Astrocyte of the cerebellum (primary cell): ENCODE data around the gene BCAM.
A peak's percentile ranks its signal among the peaks of the same experiment; 100 is the strongest.

ENCODE experiments used
- DNase-seq: peaks from one replicate; pipeline ENCODE4 v3.0.0-alpha.2; 2011; ENCODE audit warnings: low read depth
- H3K4me3 ChIP-seq: 2 replicates; pipeline ENCODE4 v1.5.1; 2011; ENCODE audit warnings: mild to moderate bottlenecking, low read depth, low read length, moderate library complexity
- CTCF ChIP-seq: IDR thresholded peaks from 2 replicates; pipeline ENCODE4 v1.5.1; 2012; ENCODE audit warnings: low read length, low read depth, moderate library complexity, mild to moderate bottlenecking; ENCODE audit errors: missing control alignments
- in situ Hi-C: cut with HindIII; loops from 2 replicates; pipeline ENCODE4 v1.10.0; 2017; ENCODE audit warnings: low sequenced_read_pairs

BCAM gene

DNA sequence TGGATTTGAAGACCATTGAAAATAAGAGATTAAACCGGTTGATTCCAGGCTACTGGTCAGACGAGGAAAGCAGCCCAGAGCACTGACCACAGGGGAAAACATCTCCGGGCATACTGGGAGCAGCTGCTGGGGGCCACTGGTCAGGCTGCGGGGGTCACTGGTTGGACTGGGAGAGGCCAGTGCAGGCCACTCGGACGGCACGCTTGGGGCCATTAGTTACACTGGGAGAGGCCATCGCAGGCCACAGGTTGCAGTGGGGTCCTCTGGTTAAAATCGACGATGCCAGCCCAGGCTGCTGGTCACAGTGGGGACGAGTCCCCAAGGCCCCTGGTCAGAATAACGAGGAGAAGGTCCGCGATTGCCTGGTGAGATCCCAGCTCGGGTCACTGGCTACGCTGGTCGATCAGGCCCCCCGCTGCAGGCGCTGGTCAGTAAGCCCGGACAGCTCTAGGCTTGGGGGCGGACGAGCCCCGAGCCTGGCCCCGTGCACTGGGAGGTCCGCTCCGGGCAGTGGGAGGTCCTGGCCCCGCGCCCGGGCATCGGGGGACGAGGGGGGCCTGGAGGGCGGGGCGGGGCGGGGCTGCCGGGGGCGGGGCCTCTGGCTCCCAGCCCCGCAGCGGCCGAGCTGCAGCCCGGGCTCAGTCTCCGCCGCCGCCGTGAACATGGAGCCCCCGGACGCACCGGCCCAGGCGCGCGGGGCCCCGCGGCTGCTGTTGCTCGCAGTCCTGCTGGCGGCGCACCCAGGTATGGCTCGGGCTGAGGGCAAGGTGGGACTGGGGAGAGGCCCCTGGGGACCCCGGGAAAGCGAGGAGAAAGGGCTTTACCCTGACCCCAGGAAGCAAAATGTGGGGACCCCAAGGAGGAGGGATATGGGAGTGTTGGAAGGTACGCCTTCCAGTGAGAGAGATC lies at the start of gene BCAM:
Gene BCAM, plus strand, starts transcription at position 641 of the 909 bp plus-strand sequence. Its CDS starts 22 bp downstream, at position 663.
- no peak for DNase-seq
- peak within 1 kb of the TSS; percentile 60 for H3K4me3 ChIP-seq
- in situ Hi-C loops, result no loop called here
- no peak for TF ChIP-seq CTCF

- no peak overlapping the region for H3K4me3 ChIP-seq
- no peak for TF ChIP-seq CTCF
- DNase-seq, result no peak
- in situ Hi-C loops, result no loop called here
Measured at GRCh38 chr19:44762038-44762437, 46.9 kb upstream of the BCAM start.

DNA sequence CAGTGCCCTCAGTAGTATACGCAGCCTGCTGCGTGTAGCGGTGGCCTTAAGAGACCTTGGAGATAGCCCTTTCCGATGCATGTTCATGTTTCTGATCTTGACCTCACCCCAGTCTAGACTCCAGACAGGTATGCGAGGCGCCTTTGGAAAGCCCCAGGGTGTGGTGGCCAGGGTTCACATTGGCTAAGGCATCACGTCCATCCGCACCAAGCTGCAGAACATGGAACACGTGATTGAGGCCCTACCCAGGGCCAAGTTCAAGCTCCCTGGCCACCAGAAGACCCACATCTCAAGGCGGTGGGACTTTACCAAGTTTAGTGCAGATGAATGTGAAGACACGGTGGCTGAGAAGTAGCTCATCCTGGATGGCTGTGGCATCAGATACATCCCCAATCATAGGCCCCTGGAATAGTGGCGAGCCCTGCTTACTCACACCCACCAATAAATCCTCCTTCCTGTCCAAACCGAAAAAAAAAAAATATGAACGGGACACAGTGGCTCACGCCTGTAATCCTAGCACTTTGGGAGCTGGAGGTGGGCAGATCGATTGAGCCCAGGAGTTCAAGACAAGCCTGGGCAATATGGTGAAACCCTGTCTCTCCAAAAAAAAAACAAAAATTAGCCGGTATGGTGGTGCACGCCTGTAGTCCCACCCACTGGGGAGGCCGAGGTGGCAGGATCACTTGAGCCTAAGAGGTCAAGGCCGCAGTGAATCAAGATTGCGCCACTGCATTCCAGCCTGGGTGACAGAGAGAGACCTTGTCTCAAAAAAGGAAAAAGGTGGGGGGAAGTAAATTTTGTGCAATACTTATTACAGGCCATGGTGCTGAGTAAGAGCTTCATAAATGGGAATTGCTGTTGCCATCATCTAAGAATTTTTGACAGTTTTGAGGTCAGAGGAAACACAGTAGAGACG lies 43.6 kb upstream of the BCAM start:
- in situ Hi-C loops, result no loop called here
- no peak for DNase-seq
- no peak for TF ChIP-seq CTCF

DNA sequence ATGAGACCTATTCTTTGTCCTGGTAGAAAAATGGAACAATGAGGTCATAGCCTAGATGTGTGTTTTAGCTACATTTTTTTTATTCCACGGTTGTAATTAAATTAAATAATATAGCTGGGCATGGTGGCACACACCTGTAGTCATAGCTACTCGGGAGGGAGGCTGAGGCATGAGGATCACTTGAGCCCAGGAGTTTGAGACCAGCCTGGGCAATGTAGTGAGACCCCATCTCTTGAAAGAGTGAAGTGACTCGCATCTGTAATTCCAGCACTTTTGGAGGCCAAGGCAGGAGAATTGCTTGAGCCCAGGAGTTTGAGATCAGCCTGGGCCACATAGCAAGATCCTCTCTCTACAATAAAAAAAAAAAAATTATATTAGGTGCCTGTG lies 43.0 kb upstream of the BCAM start:
- in situ Hi-C loops, result no loop called here
- no peak for DNase-seq
- TF ChIP-seq CTCF, result no peak
- no peak overlapping the region for H3K4me3 ChIP-seq

More for the DNA sequence above, 43.6 kb upstream of the BCAM start:
- H3K4me3 ChIP-seq, result no peak overlapping the region

- no peak overlapping the region for H3K4me3 ChIP-seq
- TF ChIP-seq CTCF, result no peak
- in situ Hi-C loops, result no loop called here
- DNase-seq, result no peak
Measured at GRCh38 chr19:44767295-44768180, 41.4 kb upstream of the BCAM start.
